ENCODE measurements around the gene MAMDC2.
A peak's percentile ranks its signal among the peaks of the same experiment; 100 is the strongest.
"Not testable (repeated sequence)": the region's sequence is repeated elsewhere in the genome, so short reads cannot be mapped to it uniquely, and the experiment has no call there.

MAMDC2 gene

GRCh38 chr9:70217029-70217428, 173.4 kb downstream of the MAMDC2 start:
- no peak for DNase-seq

- DNase-seq, result no peak
Measured at GRCh38 chr9:70218767-70219166, 175.1 kb downstream of the MAMDC2 start.

- DNase-seq, result no peak
Measured at GRCh38 chr9:70220216-70220615, 176.6 kb downstream of the MAMDC2 start.

- DNase-seq, result no peak
Measured at GRCh38 chr9:70222354-70222753, 178.7 kb downstream of the MAMDC2 start.

GRCh38 chr9:70228118-70228517, 184.5 kb downstream of the MAMDC2 start:
- DNase-seq, result no peak

GRCh38 chr9:70228611-70229010, 185.0 kb downstream of the MAMDC2 start:
- DNase-seq, result no peak

GRCh38 chr9:70229026-70229425, 185.4 kb downstream of the MAMDC2 start:
- DNase-seq, result no peak

- DNase-seq, result no peak
Measured at GRCh38 chr9:70229579-70229978, 185.9 kb downstream of the MAMDC2 start.

- DNase-seq, result no peak
Measured at GRCh38 chr9:70232476-70232875, 188.8 kb downstream of the MAMDC2 start.

GRCh38 chr9:70234208-70234607, 190.6 kb downstream of the MAMDC2 start:
- DNase-seq, result not testable (repeated sequence)

- not testable (repeated sequence) for DNase-seq
Measured at GRCh38 chr9:70245952-70246351, 202.3 kb downstream of the MAMDC2 start.

- no peak for DNase-seq
Measured at GRCh38 chr9:70250221-70250620, 206.6 kb downstream of the MAMDC2 start.

- DNase-seq, result no peak
Measured at GRCh38 chr9:70255486-70255885, 211.8 kb downstream of the MAMDC2 start.

GRCh38 chr9:70256123-70256551, 212.5 kb downstream of the MAMDC2 start:
- no peak for DNase-seq

- DNase-seq, result no peak
Measured at GRCh38 chr9:70257502-70257901, 213.9 kb downstream of the MAMDC2 start.

GRCh38 chr9:70257991-70258691, 214.5 kb downstream of the MAMDC2 start:
- DNase-seq, result peak; percentile 84

- peak; percentile 95 for DNase-seq
Measured at GRCh38 chr9:70258692-70259511, 215.3 kb downstream of the MAMDC2 start, which contains the start of gene SMC5. TSS of gene SMC5 (plus strand) at chr9:70258978. CDS start at chr9:70259079, 101 bp downstream.

GRCh38 chr9:70259512-70259802, 215.8 kb downstream of the MAMDC2 start:
- DNase-seq, result no peak

- no peak for DNase-seq
Measured at GRCh38 chr9:70260007-70260443, 216.4 kb downstream of the MAMDC2 start.

- DNase-seq, result no peak
Measured at GRCh38 chr9:70260606-70261005, 217.0 kb downstream of the MAMDC2 start.

- no peak for DNase-seq
Measured at GRCh38 chr9:70261131-70261870, 217.7 kb downstream of the MAMDC2 start.

GRCh38 chr9:70262366-70262765, 218.7 kb downstream of the MAMDC2 start:
- no peak for DNase-seq

GRCh38 chr9:70262948-70263347, 219.3 kb downstream of the MAMDC2 start:
- DNase-seq, result no peak

GRCh38 chr9:70263421-70263820, 219.8 kb downstream of the MAMDC2 start:
- no peak for DNase-seq
